Activated T-helper 1 cell treated with anti-CD3 and anti-CD28 coated beads, Interleukin-2, amount 50 U/mL, for 16 hours (primary cell): ENCODE measurements around the gene ZC3H18.

Source experiments
- DNase-seq, 2 donors: peaks; one replicate each; pipeline ENCODE4 v3.0.0-alpha.2; 2020; ENCODE audit warnings: low read depth in 1 of 2, low spot score in 1 of 2

ZC3H18 gene

DNA sequence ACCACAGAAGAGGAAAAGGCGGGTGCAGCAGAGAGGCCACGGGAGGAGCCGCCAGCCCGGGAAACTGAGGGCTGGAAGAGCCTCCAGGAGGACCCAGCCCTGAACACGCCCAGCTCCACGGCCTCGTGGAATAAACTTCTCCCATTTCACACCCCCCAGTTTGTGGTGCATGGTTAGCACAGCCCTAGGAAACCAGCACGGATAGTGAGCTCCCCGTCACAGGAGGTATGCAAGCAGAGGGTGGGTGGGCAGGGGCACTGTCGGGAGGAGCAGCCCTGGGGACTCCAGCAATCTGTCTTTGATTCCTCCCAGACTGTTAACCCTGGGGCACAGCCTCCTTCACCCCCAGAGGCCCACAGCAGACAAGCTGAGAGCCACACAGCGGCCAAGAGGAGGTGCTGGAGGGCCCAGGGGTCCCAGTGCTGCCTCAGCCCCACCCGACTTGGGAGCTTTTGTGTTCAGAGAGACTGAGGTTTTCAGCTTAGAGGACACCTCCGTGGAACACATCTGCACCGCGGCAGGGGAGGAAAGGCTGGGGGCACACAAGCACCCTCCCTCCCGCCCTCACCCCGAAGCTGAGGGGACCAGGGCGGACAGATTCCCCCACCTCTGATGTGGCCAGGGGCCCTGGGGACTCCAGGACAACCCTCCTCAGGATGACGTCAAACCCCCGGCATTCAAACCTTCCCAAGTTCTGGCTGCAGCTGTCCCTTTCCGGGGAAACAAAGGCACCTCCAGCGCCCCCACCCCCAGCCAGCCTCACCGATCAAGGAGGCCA, 66.5 kb downstream of the ZC3H18 start:
- DNase-seq = no peak

DNA sequence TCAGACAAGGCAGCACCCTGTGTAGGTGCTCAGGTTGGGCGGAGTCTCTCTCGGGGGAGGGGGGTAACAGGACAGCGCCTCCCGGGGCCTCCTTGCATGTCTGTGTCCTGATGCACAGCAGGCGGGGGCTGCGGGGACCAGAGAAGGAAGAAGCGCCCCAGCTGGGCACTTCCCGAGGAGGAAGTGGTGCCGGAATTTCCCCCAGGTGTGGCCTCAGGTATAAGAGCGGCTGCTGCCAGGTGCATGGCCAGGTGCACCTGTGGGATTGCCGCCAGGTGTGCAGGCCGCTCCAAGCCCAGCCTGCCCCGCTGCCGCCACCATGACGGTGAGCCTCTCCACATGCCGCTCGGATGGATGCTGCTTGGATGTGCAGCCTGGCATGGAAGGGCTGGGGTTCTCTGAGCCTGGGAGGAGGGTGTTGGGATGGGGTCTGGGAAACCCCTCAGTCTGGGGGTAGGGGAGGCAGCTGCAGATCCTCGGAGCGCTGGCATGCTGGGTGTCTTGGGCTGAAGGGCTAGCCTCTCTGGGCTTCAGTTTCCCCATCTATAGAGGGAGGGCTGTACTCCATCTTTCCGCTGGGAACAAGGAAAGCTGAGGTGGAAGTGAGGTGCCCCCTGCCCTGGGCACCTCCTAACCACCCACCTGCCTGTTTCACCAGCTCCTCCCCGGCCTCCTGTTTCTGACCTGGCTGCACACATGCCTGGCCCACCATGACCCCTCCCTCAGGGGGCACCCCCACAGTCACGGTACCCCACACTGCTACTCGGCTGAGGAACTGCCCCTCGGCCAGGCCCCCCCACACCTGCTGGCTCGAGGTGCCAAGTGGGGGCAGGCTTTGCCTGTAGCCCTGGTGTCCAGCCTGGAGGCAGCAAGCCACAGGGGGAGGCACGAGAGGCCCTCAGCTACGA, 68.4 kb downstream of the ZC3H18 start, which contains the start of gene IL17C:
IL17C (plus strand) TSS at position 250 of the 908 bp plus-strand sequence; CDS start at position 320, 70 bp downstream.
- no peak for DNase-seq

DNA sequence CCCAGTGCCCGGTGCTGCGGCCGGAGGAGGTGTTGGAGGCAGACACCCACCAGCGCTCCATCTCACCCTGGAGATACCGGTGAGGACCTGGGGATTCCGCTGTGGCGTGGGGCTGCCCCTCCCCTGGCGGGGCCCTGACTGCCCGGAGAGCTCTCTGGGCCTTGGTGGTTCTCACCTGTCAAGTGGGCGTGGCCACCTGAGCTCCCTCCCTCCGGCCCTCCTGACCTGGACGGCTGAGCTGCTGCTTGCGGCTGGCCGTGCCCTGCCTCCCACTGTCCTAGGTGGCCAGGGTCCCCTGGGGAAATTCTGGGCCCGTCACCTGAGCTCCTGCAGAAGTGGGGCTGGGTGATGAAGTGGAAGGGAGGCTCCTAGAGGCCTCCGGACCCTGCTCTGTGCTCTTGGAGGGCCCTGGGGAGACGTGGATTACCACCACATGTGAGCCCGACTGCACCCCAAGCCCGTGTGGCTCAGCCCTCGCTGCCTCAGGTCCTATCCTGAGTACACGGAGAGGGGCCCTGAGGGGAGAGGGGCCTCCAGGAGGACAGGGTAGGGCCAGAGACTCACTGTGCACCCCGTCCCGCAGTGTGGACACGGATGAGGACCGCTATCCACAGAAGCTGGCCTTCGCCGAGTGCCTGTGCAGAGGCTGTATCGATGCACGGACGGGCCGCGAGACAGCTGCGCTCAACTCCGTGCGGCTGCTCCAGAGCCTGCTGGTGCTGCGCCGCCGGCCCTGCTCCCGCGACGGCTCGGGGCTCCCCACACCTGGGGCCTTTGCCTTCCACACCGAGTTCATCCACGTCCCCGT, 69.2 kb downstream of the ZC3H18 start:
- DNase-seq = no peak

DNA sequence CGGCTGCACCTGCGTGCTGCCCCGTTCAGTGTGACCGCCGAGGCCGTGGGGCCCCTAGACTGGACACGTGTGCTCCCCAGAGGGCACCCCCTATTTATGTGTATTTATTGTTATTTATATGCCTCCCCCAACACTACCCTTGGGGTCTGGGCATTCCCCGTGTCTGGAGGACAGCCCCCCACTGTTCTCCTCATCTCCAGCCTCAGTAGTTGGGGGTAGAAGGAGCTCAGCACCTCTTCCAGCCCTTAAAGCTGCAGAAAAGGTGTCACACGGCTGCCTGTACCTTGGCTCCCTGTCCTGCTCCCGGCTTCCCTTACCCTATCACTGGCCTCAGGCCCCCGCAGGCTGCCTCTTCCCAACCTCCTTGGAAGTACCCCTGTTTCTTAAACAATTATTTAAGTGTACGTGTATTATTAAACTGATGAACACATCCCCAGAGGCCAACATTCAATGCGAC, 69.9 kb downstream of the ZC3H18 start:
- no peak for DNase-seq

- no peak for DNase-seq
Observed at GRCh38 chr16:88640498-88641247, 70.5 kb downstream of the ZC3H18 start.

DNA sequence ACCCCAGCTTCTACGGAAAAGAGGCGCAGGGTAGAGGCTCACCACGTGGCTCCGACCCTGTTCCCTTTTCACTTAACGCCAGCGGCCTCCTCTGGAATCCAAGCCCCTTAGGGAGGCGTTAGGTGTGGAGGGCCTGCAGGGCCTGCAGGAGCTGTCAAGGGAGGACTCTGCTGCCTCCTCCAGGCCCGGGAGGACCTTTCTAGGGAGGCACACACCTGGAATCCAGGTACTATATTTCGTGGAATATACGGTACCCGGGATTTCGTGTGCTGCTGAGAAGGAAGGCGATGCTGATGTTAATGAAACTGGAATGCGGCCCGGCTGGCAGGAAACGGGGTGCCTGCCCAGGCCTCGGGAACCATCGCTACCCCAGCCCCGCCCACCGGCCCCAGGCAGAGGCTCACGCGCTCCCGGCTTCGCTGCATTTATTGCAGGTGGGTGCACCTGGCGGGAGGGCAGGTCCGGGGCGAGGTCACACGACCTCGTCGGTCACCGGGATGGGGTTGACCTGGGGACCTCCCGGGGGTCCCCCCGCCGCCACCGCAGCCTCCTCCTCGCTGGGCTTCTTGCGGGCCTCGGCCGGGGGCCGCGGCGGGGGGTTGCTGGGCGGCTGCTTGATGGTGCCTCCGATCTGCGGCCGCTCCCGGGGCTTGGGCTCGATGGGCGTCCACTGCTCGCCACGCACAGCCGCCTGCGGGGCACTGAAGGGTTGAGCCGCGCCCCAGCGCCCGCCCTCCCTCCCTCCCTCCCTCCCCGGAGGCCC, 72.9 kb downstream of the ZC3H18 start:
- no peak for DNase-seq

DNA sequence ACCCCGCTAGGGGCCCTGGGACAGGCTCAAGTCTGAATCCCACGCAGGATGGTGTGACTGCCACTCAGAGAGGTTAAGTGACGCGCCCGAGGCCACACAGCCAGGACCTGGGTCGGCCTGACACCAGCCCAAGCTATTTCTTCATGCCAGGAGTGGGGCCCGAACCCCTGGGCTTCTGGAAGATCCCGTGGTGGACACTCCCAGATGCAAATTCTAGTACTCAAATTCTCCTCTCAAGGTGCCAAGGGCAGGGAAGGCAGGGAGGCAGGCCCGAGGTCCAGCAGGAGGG, 73.4 kb downstream of the ZC3H18 start:
- no peak for DNase-seq

DNA sequence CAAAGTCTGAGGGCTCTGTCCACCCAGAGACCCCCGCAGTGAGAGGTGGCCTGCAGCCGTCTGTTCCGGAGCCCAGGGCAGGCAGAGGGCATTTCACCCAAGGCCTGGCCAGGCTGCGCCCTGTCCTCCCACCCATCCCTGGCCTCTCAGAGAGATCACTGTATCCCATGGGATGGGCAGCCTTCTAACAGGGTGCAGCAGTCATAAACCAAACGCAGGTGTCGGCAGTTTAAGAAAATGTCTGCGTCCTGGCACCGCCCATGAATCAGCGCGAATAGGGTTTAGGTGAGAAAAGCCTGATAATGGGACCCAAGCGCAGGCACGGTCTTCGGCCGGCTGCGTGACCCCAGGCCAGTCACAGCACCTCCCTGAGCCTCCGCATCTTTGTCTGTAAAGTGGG, 75.3 kb downstream of the ZC3H18 start:
- DNase-seq = no peak

GRCh38 chr16:88645941-88646340, 75.7 kb downstream of the ZC3H18 start:
- no peak for DNase-seq

GRCh38 chr16:88646345-88647034, 76.3 kb downstream of the ZC3H18 start:
- no peak for DNase-seq

DNA sequence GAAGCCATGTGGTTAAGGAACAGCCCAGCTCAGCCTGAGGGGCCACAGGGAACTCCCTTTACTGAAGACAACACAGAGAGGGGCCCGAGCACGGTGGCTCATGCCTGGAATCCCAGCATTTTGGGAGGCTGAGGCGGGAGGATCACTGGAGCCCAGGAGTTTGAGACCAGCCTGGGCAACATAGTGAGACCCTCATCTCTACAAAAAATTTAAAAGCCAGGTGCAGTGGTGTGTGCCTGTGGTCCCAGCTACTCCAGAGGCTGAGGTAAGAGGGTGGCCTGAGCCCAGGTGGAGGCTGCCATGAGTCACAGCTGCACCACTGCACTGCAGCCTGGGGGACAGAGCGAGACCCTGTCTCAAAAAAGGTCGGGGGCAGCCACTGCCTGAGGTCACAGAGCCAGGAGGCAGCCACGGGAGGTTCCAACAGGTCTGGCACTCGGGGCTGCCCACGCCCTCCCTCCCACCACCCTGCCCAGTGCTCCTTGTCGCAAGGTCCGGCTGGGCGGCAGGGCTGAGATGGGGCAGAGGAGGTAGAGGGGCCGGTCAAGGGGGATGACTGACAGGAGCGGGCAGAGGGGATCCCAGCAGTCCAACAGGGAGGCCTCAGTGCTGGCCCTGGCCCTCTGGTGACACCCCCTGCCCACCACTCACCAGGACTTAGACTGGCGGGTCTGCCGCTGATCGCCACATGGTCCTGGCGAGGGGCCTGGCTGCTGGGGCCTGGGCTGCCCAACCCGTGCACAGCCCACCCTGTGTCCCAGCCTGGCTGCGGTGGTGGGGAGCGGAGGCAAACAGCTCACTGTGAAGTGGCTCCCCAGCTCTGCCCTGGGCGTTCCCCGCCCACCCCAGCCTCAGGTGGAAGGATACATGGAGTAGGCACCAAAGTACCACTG, 77.2 kb downstream of the ZC3H18 start:
- no peak for DNase-seq

GRCh38 chr16:88649195-88649923, 79.2 kb downstream of the ZC3H18 start:
- no peak for DNase-seq

- no peak for DNase-seq
Observed at GRCh38 chr16:88649924-88650748, 79.9 kb downstream of the ZC3H18 start.

DNA sequence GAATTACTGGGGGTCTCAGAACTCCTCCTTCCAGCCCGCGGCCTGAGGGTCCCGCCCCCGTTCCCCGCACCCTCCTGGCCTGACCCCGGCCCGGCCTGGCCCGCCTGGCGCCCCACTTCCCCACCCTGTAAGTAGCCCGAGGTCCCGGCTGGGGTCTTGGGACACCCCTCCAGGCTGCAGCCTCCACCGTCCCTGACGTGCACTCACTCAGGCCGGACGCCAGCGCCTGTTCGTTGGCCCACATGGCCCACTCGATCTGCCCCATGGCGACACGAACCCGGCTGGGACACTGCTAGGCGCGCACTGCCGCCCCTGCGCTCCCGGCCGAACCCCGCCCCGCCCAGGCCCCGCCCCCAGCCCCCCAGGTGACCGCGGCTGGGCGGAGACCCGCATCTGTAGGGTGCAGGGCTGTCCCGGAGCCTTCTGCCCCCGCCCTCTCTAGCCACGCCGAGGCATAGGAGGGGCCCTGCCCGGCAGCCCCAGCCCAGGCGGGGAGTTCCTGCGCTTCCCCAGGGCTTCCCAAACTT, 80.6 kb downstream of the ZC3H18 start, which contains the start of gene CYBA:
CYBA (minus strand) TSS at position 305 of the 527 bp plus-strand sequence; CDS start at position 265, 40 bp downstream.
- DNase-seq = peak; percentile 60 to 61

DNA sequence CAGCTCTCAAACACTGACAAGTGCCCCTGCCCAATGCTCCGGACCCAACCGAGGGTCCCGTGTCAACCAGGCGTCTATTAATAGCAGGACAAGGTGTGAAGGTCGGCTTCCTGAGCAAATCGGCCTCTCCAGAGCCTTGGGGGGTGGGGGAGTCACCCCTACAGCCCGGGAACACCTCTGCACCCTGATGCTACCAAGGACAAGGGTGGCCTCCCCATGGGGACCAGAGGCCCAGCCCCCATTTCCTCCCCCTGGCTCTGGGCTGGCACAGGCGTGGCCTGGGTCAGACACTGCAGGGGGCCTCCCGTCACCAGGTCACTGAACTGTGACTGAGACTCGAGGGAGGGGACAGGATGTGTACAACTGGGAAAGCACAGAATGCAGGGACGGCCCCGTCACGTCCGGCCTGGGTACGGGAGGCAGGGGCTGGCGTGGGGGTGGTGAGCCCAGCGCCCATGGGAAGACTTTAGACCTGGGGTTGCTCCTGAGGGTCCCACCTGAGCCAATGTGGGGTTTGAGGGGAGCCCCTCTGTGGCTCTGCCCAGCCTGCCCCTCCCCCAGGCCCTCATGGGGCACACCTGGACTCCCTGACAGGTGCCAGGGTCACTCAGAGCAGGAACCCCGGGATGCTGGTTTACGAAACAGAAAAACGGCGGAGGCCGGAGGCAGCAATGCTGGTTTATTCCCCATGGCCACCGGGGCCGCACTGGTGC, 81.2 kb downstream of the ZC3H18 start:
- DNase-seq = peak; percentile 20 to 53
